NCI-H2029 treated with DMSO at 0.1 percent for 48 hours (cell line): ENCODE data around the gene SOCS7.
"Not testable (repeated sequence)": the region's sequence is repeated elsewhere in the genome, so short reads cannot be mapped to it uniquely, and the experiment has no call there.

ENCODE experiments used
- DNase-seq: peaks from one replicate; lab custom pipeline; 2025; lab: John Stamatoyannopoulos, UW

The SOCS7 gene

GRCh38 chr17:38421871-38422827 is 70.5 kb downstream of the SOCS7 start:
- no peak for DNase-seq

- no peak for DNase-seq
Measured at GRCh38 chr17:38424297-38424972, 72.8 kb downstream of the SOCS7 start.

DNA sequence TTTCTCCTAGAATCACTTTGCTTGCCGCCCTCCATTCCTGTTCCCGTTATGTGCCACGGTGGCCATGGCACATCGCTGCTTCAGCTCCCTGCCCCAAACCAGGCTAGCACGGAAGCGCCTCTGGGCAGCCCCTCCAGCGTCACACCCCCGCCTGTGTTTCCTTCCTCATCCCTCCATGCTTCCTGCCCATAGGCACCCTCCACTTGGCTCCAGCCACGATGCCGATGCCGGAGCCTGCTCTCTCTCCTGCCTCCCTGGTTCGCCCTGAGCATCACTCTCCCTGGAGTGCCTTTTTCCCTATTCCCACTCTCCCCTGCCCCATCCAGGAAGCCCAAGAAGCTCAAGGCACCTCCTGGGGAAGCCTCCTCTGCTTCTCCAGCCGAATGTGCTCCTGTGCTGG is 73.4 kb downstream of the SOCS7 start:
- DNase-seq = no peak

DNA sequence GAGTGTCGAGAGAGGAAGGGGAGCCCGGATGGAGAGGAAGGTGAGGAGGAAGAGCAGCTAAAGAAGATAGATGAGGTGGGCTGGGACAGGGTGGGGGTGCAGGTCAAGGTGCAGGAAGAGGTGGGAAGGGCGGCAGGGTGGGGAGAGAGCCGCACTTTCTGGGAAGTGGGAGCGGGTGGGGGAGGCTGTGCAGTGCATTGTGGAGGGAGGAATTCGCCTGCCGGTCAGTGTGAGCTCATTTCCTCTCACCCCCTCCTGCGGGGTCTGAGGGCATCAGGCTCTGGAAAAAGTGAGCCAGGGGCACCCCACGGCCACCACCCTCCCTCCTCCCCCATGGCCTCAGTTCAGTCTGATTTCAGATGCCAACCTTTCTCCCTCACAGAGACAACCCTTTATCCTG is 74.1 kb downstream of the SOCS7 start:
- DNase-seq = no peak

DNA sequence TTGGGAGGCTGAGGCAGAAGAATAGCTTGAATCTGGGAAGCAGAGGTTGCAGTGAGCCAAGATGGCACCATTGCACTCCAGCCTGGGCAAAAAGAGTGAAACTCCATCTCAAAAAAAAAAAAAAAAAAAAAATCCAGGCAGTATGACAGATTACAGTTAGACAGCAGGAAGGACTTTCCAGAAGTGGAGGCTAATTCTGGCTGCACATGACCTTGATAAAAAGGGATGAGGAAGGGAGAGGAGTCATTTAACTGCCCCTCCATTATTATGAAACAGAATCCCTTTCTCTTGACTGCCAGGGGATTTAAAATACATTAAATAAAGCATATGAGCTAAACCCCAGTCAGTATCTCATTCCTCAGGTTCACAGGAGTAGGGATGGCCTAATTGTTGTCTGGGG is 74.8 kb downstream of the SOCS7 start:
- no peak for DNase-seq

- DNase-seq = no peak
Measured at GRCh38 chr17:38427160-38427949, 75.7 kb downstream of the SOCS7 start.

- DNase-seq = no peak
Measured at GRCh38 chr17:38428112-38428642, 76.5 kb downstream of the SOCS7 start, which contains the start of gene ARHGAP23. Gene ARHGAP23 (plus strand): TSS chr17:38428464. CDS start chr17:38428486, 22 bp downstream.

DNA sequence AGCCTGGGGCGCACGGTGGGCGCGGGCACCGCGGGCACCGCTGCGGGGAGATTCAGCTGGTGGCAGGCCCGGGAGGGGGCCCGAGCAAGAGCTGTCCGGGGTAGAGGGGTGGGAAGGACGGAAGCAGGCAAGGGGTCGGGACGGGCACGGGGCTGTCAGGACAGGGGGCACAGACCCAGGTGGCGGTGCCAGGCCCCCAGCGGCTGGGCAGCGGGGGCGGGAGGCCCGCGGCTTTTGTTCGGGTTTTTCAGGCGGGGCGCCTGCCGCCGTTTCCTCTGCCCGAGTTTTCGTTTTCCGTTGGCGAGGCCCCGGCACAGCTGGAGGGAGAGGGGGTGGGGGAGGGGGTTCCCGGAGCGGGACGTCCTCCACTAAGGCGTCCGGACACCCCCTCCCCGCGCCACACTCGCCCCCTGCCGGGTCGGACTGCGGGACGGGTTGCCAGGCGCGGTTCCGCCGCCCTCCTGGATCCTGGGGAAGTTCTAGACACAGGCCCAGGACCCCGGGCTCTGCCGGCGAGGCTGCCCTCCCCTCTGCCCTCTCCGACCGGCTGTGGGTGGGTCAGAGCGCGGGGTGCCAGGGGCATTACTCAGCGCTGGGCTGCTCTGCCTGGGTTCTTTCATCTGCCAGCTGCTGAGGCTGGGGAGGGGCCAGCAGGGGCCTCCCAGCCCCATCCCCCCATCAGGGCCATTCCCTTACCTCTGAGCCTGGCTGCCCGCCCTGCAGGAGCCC is 77.2 kb downstream of the SOCS7 start:
- DNase-seq = no peak

DNA sequence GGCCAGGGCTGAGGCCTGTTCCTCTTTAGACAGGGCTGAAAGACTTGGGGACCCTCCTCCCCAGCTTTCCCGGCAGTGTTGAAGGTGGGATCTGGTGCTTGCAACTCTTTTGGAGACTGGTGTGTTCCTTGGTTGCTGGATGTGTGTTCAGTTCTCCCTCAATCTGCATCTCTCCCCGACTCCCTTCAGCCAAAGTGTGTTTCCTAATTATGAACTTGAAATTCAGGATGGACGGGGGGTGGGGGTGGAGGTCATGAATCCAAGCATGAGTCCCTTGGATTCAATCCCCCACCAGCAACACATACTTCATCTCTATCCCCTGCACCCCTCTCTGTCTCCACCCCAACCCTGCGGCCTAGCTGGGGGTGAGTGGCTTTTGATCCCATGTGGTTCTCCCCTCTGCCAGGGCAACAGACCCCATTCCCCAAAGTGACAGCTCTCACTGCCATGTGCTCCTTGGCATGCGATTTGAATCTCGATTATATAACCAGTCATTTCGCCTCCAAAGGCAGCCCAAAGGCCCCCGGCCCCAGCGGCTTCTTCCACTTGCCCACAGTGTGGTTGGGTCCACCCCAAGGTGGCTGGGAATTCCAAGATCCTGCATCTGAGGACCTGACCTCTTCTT is 77.9 kb downstream of the SOCS7 start:
- no peak for DNase-seq

GRCh38 chr17:38430316-38430715 is 78.7 kb downstream of the SOCS7 start:
- no peak for DNase-seq

DNA sequence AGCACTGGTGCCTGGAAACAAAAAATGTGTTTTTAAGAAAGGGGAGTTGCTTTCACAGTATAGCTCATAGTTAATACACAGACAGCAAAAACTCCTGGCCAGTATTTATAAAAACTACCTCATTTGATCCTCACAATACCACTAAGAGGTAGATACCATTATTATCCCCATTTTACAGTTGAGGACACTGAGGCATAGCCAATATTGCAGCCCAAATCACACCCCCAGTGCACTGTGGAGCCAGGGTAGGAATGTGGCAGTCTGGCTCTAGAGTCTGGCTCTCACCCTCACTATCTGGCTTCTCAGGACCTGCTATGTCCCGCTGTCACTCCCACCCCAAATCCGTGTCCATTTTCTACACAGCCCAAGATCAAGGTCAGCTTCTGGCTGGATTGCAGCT is 79.2 kb downstream of the SOCS7 start:
- DNase-seq = no peak

DNA sequence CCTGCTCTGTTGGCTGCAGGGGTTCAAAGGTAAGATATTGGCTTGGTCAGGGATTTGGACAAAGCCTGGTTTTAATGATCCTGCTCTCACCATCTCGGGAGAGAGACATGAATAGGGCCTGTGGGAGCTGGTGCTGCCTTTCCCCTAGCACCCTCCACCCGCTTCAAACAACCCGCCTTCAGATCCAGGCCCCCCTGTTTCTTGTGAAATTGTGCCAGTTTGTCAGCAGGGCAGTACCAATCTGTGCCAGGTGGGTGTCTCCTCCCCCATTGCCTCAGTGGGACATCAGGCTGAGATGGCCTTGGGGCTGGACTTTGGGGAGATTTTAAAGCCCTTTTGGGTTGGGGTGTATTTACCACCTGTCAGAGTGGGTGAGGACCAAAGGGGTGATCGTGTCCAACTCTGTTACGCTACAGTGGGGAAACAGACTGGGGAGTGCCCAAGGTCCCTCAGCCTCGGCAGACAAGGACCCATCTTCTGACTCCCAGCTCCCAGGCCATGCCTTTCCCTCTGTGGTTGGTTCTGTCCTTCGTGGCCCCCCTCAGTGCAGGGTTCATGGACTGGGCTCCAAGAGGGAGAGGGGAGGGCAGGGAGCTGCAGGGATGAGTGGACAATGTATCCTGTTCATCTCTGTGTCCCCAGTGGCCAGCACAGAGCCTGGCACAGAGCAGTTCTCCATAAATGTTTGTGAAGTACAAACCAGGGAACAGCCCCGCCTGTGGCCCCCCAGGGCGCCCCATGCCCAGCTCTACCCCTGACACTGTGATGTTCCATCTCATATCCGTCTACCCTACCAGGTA is 79.9 kb downstream of the SOCS7 start:
- no peak for DNase-seq

- DNase-seq = no peak
Measured at GRCh38 chr17:38434178-38434665, 82.6 kb downstream of the SOCS7 start.

GRCh38 chr17:38435795-38436194 is 84.2 kb downstream of the SOCS7 start:
- no peak for DNase-seq

DNA sequence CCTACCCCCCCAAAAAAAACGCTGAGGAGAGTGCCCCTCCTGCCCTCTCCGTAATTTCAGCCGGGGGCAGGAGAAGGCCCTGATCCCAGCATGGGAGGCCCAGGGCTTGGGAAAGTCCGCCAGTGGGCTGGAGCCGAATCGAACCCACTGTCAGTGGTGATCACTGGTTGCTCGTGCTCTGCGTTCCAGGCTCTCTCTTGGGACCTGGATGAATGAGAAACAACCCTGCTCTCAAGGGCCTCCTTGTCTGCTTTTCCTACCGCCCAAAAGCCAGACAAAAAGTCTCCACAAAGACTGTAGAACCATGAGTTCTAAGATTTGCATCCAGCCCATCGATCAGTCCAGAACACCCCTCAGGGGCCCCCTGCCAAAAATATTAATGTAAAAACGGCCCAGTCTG is 84.7 kb downstream of the SOCS7 start:
- no peak for DNase-seq

- DNase-seq = not testable (repeated sequence)
Measured at GRCh38 chr17:38437313-38437712, 85.7 kb downstream of the SOCS7 start.

DNA sequence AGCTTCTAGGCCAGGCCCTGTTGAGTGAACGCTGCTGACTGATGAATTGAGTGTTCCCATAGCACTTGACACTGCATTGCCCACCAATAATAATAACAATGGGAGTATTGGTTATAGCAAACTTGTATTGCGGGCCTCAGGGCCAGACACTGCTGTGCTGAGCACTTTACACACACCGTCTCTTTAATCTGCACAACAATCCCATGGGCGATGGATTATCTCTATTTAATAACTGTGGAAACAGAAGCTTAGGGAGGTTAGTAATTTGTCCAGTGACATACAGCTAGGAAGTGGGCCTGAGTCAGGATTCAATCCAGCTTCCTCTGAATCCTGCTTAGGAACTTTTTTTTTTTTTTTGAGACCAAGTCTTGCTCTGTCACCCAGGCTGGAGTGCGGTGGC is 87.8 kb downstream of the SOCS7 start:
- no peak for DNase-seq

DNA sequence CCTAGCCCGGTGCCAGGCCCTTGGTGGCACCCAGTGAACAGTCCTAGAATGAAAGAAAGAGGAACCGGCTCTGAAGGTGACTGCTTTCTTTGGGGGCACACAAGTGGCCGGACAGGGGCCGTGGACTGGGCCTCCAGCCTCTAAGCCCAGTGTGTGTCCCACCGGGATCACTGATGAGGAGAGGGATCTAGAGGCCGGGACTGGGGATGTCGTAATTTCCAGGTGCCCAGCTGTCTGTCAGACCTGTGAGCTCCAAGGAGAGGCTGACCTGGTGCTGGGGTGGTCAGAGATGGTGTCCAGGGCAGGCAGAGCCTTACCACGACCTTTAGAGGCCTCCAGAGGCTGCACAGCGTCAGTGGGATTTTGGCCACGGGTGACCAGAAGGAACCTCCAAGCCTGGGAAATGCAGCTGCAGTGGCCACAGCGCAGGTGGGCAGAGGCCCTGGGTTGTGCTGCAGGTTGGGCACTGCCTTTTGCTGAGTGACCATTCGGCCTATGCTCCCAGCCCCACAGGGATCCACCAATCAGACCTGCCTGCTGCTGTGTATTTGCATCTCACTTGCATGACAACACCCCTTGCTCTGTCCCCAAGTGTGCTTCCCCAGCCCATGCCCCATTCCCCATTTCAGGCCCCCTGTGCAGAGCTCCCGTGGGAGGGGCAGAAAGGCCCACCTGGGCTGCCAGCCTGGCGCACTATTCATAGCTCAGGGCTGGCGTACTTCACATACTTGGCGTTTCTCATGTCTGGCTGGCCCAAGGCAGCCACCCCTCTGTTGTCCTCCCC is 89.2 kb downstream of the SOCS7 start:
- no peak for DNase-seq

- no peak for DNase-seq
Measured at GRCh38 chr17:38441429-38442061, 89.9 kb downstream of the SOCS7 start.
